ENCODE data around the gene NHLRC4. TPM values are rescaled to one million over a fixed set of nuclear protein-coding genes. Genes with fewer than 3 reads are reported as not detected.

Gene NHLRC4
- total and polyA plus RNA-seq, 9 of the 15 experiments (the other 6 are each of a cell fraction or from before 2014, with no cell fraction given) = 0.24 to 3.7 (median 1.3) TPM; not detected in 2

DNA sequence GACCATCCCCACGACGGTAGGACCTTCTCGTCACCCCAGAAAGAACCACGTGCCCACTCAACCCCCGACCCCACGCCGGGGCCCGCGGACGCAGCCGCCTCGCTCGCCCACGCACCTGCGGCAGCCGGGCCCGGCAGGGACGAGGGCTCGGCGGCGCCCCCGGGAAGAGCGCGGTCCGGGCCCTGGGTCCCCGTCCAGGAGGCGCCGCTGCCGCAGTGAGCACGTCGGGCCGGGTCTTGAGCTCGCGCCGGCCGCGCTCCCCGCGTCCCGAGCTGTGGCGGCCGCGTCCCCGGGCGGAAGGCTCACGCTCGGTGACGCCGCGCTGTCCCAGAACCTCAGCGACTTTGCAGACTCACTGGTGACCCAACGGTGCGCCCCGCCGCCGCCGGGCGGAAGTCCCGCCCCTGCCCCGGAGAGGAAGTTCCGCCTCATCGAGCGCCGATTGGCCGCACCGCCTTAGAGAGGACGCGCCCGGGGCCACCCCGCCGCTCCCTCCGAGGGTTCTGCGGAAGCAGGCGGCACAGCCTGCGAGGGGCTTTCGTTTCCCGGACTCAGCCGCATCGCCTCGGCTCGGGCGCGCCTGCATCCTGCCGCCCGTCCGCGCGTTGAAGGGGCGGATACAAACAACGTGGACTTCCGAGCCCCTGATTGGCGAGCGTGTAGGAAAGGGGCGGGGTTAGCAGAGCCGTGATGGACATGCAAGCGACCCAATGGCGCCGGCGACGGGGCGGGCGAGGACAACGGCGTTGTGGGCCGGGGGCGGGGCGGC, 22.3 kb downstream of the NHLRC4 start (continued):
- TF ChIP-seq CUX1 (CRISPR knock-in tag; IDR thresholded peaks at IDR 0.05) (no peak), NFRKB (IDR thresholded peaks at IDR 0.05; ENCODE audit: low read depth) (0 out of 2 replicates have a peak, but pooled peaks have one; percentile 3), JUN (IDR thresholded peaks at IDR 0.05; ENCODE audit: borderline replicate concordance, low read depth, low read length) (no peak), JUN (CRISPR knock-in tag; IDR thresholded peaks at IDR 0.05; ENCODE audit: borderline replicate concordance) (peak; percentile 69; the same call in 1 of the 2 replicates), SETDB1 (IDR thresholded peaks at IDR 0.05; ENCODE audit: low read length) (no peak), HMG20B (CRISPR knock-in tag; IDR thresholded peaks at IDR 0.05) (no peak), PHF8 (IDR thresholded peaks at IDR 0.05; ENCODE audit: borderline replicate concordance, low read length) (peak; percentile 87; the same call in 1 of the 2 replicates), TAF1 (IDR thresholded peaks at IDR 0.05; ENCODE audit: control insufficient read depth, extremely low read depth, insufficient read depth, low read length, severe bottlenecking) (peak; percentile 88), CCNT2 (IDR thresholded peaks at IDR 0.05; ENCODE audit: borderline replicate concordance, extremely low read depth, insufficient read length, low read depth, low read length) (peak; percentile 28), POLR2G (IDR thresholded peaks at IDR 0.05; ENCODE audit: low read depth, low read length) (peak; percentile 96), TEAD2 (tag; IDR thresholded peaks at IDR 0.05) (no peak), EHMT2 (IDR thresholded peaks at IDR 0.05) (no peak), CXXC5 (CRISPR knock-in tag; IDR thresholded peaks at IDR 0.05) (peak; percentile 63), MEF2D (tag; conservative IDR thresholded peaks at IDR 0.05; ENCODE audit: low read depth) (no peak), MTF1 (CRISPR knock-in tag; IDR thresholded peaks at IDR 0.05; ENCODE audit: borderline replicate concordance) (no peak), MYNN (IDR thresholded peaks at IDR 0.05) (no peak), MYNN (CRISPR knock-in tag; IDR thresholded peaks at IDR 0.05) (no peak), SIN3A (IDR thresholded peaks at IDR 0.05; ENCODE audit: borderline replicate concordance in 2 of 2, control insufficient read depth in 1 of 2, low read depth in 2 of 2, low read length in 2 of 2) (peak in 1 of 2 experiments; percentile 48; a peak in 1 of 4 replicates), FUS (optimal IDR thresholded peaks at IDR 0.05; ENCODE audit: low read depth, low read length) (peak; percentile 74), NFE2L1 (tag; IDR thresholded peaks at IDR 0.05; ENCODE audit: borderline replicate concordance, low read depth) (no peak), EP400 (IDR thresholded peaks at IDR 0.05) (peak; percentile 91), RBM17 (IDR thresholded peaks at IDR 0.05; ENCODE audit: borderline replicate concordance, low read depth, low read length) (no peak)
